Nephron (organoid): ENCODE data around the gene NKPD1.
"Not testable (repeated sequence)": the region's sequence is repeated elsewhere in the genome, so short reads cannot be mapped to it uniquely, and the experiment has no call there.

Experiments used
- H3K27ac Mint-ChIP-seq, 3 experiments: 2 replicates each; pipeline ENCODE4 v1.8.0; 2020; ENCODE audit warnings: mixed read lengths in 3 of 3, mild to moderate bottlenecking in 2 of 3, moderate library complexity in 1 of 3
- H3K27me3 Mint-ChIP-seq: 2 replicates; pipeline ENCODE4 v1.8.0; 2021; ENCODE audit warnings: low read depth, mild to moderate bottlenecking, moderate library complexity, mixed read lengths
- H3K36me3 Mint-ChIP-seq: 2 replicates; pipeline ENCODE4 v1.8.0; 2020; ENCODE audit warnings: low read depth, mixed read lengths
- H3K4me1 Mint-ChIP-seq: 2 replicates; pipeline ENCODE4 v1.8.0; 2020; ENCODE audit warnings: mixed read lengths
- H3K4me3 Mint-ChIP-seq, 3 experiments: 2 replicates each; pipeline ENCODE4 v1.8.0; 2020; ENCODE audit warnings: mild to moderate bottlenecking in 3 of 3, mixed read lengths in 3 of 3, moderate library complexity in 2 of 3
- H3K9me3 Mint-ChIP-seq: 2 replicates; pipeline ENCODE4 v1.8.0; 2020; ENCODE audit warnings: mixed read lengths
- CTCF ChIP-seq, 3 experiments: fragments of 200-600 bp; sonication (generic); IDR thresholded peaks; one replicate each; pipeline ENCODE4 v1.5.0; 2021; ENCODE audit warnings: antibody characterized with exemption in 3 of 3; ENCODE audit not compliant: unreplicated experiment in 3 of 3

Gene NKPD1

GRCh38 chr19:45125360-45125759 is 35.4 kb downstream of the NKPD1 start:
- no peak for TF ChIP-seq CTCF (IDR thresholded peaks at IDR 0.05; ENCODE audit: unreplicated experiment in 3 of 3)
- Mint-ChIP-seq H3K27me3 (no peaks in the 10 kb centered on the region), H3K27ac (no peak overlapping the region), H3K4me3 (no peak overlapping the region), H3K4me1 (peaks cover 28% of the 10 kb centered on the region), H3K36me3 (no peaks in the 10 kb centered on the region), H3K9me3 (no peaks in the 10 kb centered on the region)

- Mint-ChIP-seq H3K4me3 (no peak overlapping the region), H3K36me3 (no peaks in the 10 kb centered on the region), H3K4me1 (peaks cover 28% of the 10 kb centered on the region), H3K27ac (peak overlapping the region in 2 of 3 experiments; percentile 17 to 73), H3K9me3 (no peaks in the 10 kb centered on the region), H3K27me3 (no peaks in the 10 kb centered on the region)
- no peak for TF ChIP-seq CTCF (IDR thresholded peaks at IDR 0.05; ENCODE audit: unreplicated experiment in 3 of 3)
Observed at GRCh38 chr19:45124021-45124420, 36.8 kb downstream of the NKPD1 start.

GRCh38 chr19:45123440-45123850 is 37.3 kb downstream of the NKPD1 start:
- Mint-ChIP-seq H3K4me1 (peaks cover 28% of the 10 kb centered on the region), H3K9me3 (no peaks in the 10 kb centered on the region), H3K27ac (peak overlapping the region in 2 of 3 experiments; percentile 17 to 73), H3K36me3 (no peaks in the 10 kb centered on the region), H3K4me3 (no peak overlapping the region), H3K27me3 (no peaks in the 10 kb centered on the region)
- no peak for TF ChIP-seq CTCF (IDR thresholded peaks at IDR 0.05; ENCODE audit: unreplicated experiment in 3 of 3)

GRCh38 chr19:45122832-45123231 is 38.0 kb downstream of the NKPD1 start:
- peaks cover 28% of the 10 kb centered on the region for H3K4me1 Mint-ChIP-seq
- H3K27me3 Mint-ChIP-seq, result no peaks in the 10 kb centered on the region
- no peak overlapping the region for H3K4me3 Mint-ChIP-seq
- H3K9me3 Mint-ChIP-seq, result no peaks in the 10 kb centered on the region
- no peak for TF ChIP-seq CTCF (IDR thresholded peaks at IDR 0.05; ENCODE audit: unreplicated experiment in 3 of 3)
- H3K36me3 Mint-ChIP-seq, result no peaks in the 10 kb centered on the region
- no peak overlapping the region for H3K27ac Mint-ChIP-seq

GRCh38 chr19:45121827-45122345 is 38.9 kb downstream of the NKPD1 start:
- H3K27me3 Mint-ChIP-seq, result no peaks in the 10 kb centered on the region
- no peak for TF ChIP-seq CTCF (IDR thresholded peaks at IDR 0.05; ENCODE audit: unreplicated experiment in 3 of 3)
- no peaks in the 10 kb centered on the region for H3K9me3 Mint-ChIP-seq
- no peak overlapping the region for H3K27ac Mint-ChIP-seq
- H3K4me1 Mint-ChIP-seq, result peaks cover 33% of the 10 kb centered on the region
- no peaks in the 10 kb centered on the region for H3K36me3 Mint-ChIP-seq
- H3K4me3 Mint-ChIP-seq, result no peak overlapping the region

- H3K27ac Mint-ChIP-seq, result no peak overlapping the region
- no peak overlapping the region for H3K4me3 Mint-ChIP-seq
- no peaks in the 10 kb centered on the region for H3K9me3 Mint-ChIP-seq
- H3K36me3 Mint-ChIP-seq, result no peaks in the 10 kb centered on the region
- no peaks in the 10 kb centered on the region for H3K27me3 Mint-ChIP-seq
- H3K4me1 Mint-ChIP-seq, result peaks cover 54% of the 10 kb centered on the region
- no peak for TF ChIP-seq CTCF (IDR thresholded peaks at IDR 0.05; ENCODE audit: unreplicated experiment in 3 of 3)
Observed at GRCh38 chr19:45119582-45119981, 41.2 kb downstream of the NKPD1 start.

- not testable (repeated sequence) for H3K4me3 Mint-ChIP-seq, H3K27me3 Mint-ChIP-seq, H3K36me3 Mint-ChIP-seq, H3K9me3 Mint-ChIP-seq, H3K27ac Mint-ChIP-seq
- H3K4me1 Mint-ChIP-seq, result peaks cover 53% of the 10 kb centered on the region
Observed at GRCh38 chr19:45118591-45119355, 42.0 kb downstream of the NKPD1 start.
